IPS-18c (cell line): ENCODE results near the gene SMARCA2.

Experiments
- H3K4me3 ChIP-seq: 2 replicates; pipeline ENCODE4 v1.7.0; 2013; ENCODE audit warnings: low read depth, mild to moderate bottlenecking, low read length, moderate library complexity; ENCODE audit not compliant: insufficient read depth
- H3K9me3 ChIP-seq: one replicate; pipeline ENCODE4 v1.6.1; 2013; ENCODE audit warnings: mild to moderate bottlenecking, low read length, moderate library complexity; ENCODE audit not compliant: control insufficient read depth, insufficient read depth

SMARCA2 gene

DNA sequence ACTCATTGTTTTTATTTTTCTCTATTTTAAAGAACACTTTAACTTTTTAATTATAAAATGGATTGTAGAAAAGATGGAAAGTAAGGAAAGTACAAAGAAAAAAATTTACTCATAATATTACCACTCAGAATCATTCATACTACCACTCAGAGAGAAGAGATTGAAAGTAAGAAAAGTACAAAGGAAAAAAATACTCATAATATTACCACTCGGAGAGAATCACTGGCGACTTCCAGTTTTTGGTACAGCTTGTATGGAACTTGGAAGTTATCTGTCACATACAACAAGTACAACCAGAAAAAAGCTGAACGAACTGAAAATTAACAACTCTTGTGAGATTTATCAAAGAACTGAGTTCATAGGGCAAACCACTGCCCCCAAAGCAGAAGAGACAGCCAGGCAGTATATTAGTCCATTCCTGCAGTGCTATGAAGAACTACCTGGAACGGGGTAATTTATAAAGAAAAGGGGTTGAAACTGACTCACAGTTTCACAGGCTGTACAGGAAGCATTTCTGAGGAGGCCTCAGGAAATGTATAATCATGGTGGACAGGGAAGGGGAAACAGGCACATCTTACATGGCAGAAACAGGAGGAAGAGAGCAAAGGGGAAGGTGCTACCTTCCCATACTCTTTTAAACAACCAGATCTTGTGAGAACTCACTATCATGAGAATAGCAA is 183.9 kb downstream of the SMARCA2 start:
- Histone ChIP-seq H3K4me3 (no peak overlapping the region), H3K9me3 (peaks cover 9% of the 10 kb centered on the region)

DNA sequence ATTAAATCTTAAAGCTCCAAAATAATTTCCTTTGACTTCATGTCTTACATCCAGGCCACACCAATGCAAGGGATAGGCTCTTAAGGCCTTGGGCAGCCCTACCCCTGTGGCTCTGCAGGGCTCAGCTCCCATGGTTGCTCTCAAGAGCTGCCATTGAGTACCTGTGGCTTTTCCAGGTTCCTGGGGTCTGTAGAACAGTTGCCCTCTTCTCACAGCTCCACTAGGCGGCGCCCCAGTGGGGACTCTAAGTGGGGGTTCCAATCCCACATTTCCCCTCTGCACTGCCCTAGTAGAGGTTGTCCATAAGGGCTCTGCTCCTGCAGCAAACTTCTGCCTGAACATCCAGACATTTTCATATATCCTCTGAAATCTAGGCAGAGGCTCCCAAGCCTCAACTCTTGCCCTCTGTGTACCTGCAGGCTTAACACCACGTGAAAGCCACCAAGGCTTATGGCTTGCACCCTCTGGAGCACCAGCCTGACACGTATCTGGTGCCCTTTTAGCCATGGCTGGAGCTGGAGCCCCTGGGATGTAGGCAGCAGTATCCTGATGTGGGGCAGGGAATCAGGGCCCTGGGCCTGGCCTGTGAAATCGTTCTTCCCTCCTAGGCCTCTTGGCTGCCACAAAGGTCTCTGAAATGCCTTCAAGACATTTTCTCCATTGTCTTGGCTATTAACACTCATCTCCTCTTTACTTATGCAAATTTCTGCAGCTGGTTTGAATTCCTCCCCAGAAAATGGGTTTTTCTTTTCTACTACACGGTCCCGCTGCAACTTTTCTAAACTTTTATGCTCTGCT is 185.1 kb downstream of the SMARCA2 start:
- H3K9me3 ChIP-seq: peaks cover 9% of the 10 kb centered on the region
- H3K4me3 ChIP-seq: peak overlapping the region; percentile 6; the same call in 1 of the 2 replicates

GRCh38 chr9:2208465-2208864 is 193.3 kb downstream of the SMARCA2 start:
- no peaks in the 10 kb centered on the region for H3K9me3 ChIP-seq
- no peak overlapping the region for H3K4me3 ChIP-seq

DNA sequence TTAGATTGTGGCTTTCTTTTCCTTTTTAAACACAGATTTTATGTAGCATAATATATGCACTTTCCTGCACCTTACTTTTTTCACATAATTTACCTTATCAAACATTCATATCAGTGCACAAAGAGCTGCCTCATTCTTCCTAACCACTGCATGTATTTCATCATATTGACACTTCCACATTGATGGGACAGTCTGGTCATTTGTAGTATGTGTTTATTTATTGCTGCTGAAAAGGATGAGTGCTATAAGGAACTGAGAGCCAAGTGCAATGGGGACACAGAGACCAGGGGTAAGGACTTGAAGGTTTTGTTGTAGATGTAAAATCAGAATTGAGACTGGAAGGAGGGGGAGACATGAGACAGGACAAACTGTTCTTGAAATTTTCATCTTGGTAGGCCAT is 193.8 kb downstream of the SMARCA2 start:
- H3K4me3 ChIP-seq: no peak overlapping the region
- H3K9me3 ChIP-seq: no peaks in the 10 kb centered on the region

- Histone ChIP-seq H3K4me3 (no peak overlapping the region), H3K9me3 (no peaks in the 10 kb centered on the region)
Measured at GRCh38 chr9:2209400-2209799, 194.3 kb downstream of the SMARCA2 start.

GRCh38 chr9:2210201-2210600 is 195.1 kb downstream of the SMARCA2 start:
- Histone ChIP-seq H3K9me3 (no peaks in the 10 kb centered on the region), H3K4me3 (no peak overlapping the region)

DNA sequence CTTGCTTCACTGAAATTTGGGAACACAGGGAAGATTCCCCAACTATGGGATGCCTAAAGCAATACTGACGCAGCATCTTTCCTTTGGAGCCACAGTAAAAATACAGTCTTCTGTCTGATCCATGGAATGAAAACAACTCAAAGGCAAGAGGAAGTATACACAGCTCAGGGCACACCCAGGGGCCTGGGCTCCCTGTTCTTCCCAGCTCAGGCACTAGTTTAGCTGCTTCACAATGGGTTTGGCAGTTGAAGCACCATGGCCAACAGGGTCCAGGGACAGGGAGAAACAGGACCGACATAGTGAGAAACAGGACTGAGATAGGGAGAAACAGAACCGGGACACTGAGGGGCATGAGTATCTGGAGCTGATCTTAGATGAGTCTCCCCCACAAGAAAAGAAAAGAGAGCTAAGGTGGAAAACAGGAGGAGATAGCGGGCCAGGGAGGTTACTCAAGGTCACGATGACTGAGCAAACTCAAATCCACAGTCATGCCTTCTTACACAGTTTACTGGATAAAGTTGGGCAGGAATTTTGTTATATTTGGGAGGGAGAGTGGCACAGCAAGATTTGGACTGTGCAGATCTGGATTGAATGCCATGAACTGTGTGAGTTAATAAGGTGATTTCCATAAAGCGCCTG is 198.8 kb downstream of the SMARCA2 start:
- Histone ChIP-seq H3K4me3 (no peak overlapping the region), H3K9me3 (no peaks in the 10 kb centered on the region)

DNA sequence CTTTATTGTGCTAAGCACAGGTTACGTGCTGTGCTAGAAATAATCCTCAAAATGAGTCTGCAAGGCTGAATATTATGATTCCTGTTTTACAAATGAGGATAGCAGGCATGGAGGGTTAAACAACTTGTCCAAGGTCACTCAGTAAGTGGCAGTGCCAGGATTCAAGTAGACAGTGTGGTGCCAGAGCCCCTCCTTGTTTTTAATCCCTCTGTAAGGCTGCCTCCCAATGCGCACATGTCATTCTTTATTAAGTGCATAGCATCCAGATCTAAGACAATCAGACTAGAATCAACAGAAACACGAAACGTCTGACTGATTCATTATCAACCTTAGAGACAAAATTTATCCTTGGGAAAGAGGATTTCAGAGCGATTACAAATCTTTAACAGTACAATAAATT is 199.6 kb downstream of the SMARCA2 start:
- Histone ChIP-seq H3K4me3 (no peak overlapping the region), H3K9me3 (no peaks in the 10 kb centered on the region)

- Histone ChIP-seq H3K4me3 (no peak overlapping the region), H3K9me3 (no peaks in the 10 kb centered on the region)
Measured at GRCh38 chr9:2215921-2216441, 200.8 kb downstream of the SMARCA2 start.

DNA sequence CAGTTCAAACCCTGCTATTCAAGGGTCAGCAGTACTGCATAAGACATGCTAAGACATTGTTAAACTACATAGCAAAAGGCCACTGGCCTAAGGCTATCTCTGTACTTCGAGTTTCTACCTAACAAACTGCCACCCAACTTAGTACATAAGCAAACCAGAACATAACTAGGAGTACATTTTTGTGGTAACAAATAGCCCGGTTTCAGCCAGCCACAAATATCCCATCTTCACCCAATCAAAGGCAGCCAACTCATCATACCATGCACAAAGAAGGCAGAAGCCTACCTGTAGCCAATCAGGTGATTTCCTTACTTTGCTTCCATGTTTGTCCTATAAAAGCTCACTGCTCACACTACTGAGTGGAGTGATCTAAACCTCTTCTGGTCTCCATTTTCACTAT is 201.4 kb downstream of the SMARCA2 start:
- Histone ChIP-seq H3K4me3 (no peak overlapping the region), H3K9me3 (no peaks in the 10 kb centered on the region)

GRCh38 chr9:2217540-2217939 is 202.4 kb downstream of the SMARCA2 start:
- no peak overlapping the region for H3K4me3 ChIP-seq

GRCh38 chr9:2220036-2220435 is 204.9 kb downstream of the SMARCA2 start:
- H3K9me3 ChIP-seq: no peaks in the 10 kb centered on the region
- H3K4me3 ChIP-seq: no peak overlapping the region

More at GRCh38 chr9:2217540-2217939, 202.4 kb downstream of the SMARCA2 start:
- no peaks in the 10 kb centered on the region for H3K9me3 ChIP-seq

GRCh38 chr9:2227144-2227867 is 212.2 kb downstream of the SMARCA2 start:
- Histone ChIP-seq H3K9me3 (no peaks in the 10 kb centered on the region), H3K4me3 (no peak overlapping the region)

- no peaks in the 10 kb centered on the region for H3K9me3 ChIP-seq
Measured at GRCh38 chr9:2228132-2228531, 213.0 kb downstream of the SMARCA2 start.

GRCh38 chr9:2228641-2229040 is 213.5 kb downstream of the SMARCA2 start:
- Histone ChIP-seq H3K9me3 (no peaks in the 10 kb centered on the region), H3K4me3 (no peak overlapping the region)

More at GRCh38 chr9:2228132-2228531, 213.0 kb downstream of the SMARCA2 start:
- H3K4me3 ChIP-seq: no peak overlapping the region

GRCh38 chr9:2229109-2229721 is 214.1 kb downstream of the SMARCA2 start:
- Histone ChIP-seq H3K9me3 (no peaks in the 10 kb centered on the region), H3K4me3 (no peak overlapping the region)

GRCh38 chr9:2230362-2230761 is 215.2 kb downstream of the SMARCA2 start:
- H3K9me3 ChIP-seq: no peaks in the 10 kb centered on the region
- no peak overlapping the region for H3K4me3 ChIP-seq
